Activated T-helper 1 cell treated with Interleukin-2 at 50 U/mL for 16 hours (primary cell): ENCODE data around the gene CBX4.

Experiments used
- DNase-seq: peaks from one replicate; pipeline ENCODE4 v3.0.0-alpha.2; 2020; ENCODE audit warnings: low read depth

Gene CBX4

DNA sequence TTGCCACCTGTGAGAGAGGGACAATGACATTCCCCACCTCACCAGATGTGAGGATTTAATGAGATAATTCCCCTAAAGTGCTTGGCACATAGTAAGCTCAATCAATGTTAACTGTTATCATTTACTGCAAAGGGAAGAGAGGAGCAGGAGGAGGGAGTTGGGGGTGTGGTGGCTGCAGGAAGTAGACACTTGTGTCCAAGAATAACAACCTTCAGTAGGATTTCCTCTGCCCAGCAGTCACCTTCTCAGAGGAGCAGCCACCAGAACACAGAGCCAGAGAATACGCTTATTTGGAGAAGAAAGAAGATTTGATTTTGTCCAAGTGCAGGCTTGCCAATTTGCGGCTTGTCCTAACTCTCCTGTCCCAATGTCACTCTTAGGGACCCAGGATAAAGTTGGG is 10.2 kb downstream of the CBX4 start:
- DNase-seq: no peak

DNA sequence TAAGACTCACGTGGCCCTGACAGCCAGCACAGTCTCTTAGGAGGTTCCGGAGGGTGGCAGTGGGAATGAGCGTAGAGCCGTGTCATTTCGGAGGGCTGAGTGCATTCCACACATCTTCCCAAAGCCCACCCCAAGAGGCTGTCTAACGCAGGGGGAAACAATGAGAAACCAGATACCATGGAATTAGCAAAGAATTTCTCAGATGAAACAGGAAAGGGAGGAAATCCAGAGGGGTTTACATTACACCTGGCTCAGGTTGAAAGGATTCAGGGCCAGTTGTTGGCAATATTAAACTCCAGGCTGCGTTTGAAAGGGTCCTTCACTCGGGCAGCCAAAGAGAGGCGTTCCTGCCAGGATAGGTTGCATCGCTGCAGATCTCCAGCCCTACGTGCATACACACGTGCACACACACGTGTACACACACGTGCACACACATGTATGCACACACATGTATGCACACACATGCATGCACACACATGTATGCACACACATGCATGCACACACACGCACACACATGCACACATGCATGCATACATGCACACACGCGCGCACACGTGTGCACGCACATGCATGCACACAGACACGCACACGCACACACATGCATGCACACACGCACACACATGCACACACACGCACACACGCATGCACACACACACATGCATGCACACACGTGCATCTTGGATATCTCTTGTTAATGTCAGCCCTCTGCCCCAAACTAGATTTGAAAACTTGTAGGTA is 12.2 kb downstream of the CBX4 start:
- no peak for DNase-seq

GRCh38 chr17:79826204-79826680 is 13.0 kb downstream of the CBX4 start:
- no peak for DNase-seq

DNA sequence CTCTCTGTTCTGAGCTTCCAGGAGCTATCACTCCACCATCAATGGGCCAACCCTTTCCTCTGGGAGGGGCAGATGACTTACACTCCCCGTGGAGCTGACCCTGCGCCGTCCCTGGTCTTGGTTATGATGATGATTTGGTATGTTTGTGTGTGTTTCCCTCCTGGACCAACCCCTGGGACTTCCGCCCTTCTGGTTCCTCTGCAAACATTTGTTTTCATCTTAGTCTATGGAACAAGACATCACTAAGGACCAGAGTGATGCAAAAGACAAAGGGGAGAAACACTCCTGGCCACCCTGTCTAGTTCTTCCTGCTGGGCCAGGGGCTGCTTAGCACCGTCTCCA is 13.7 kb downstream of the CBX4 start:
- DNase-seq: no peak

DNA sequence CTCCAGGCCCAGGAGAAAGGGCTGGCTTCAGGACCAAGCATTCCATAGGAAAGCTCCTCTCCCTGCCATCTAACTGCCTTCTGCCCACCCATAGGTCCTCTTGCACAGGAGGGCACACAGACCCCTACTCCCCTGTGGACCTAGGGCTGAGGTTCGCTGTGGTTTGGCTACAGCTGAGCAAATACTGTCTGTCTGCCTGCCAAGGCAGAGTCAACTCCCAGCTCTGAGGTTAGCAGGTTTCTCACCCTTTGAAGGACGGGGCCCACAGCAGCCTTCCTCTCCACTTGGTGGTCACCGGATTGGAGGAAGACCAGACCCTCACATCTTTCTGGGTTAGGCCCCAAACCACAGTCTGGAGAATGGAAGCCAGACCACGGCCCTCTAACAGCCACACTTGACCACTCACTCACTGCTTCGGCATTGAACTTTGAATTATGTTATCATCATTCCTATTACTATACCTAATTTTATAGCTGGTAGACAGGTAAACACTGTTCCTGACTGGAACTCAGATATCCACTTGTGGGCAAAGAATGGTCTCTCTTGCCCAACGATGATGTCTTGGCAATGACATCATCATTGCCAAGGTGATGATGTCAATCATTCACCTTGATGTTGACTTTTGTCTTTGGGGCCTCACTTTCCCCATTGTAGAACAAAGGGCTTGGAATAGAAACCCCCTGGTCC is 14.2 kb downstream of the CBX4 start:
- DNase-seq: no peak

DNA sequence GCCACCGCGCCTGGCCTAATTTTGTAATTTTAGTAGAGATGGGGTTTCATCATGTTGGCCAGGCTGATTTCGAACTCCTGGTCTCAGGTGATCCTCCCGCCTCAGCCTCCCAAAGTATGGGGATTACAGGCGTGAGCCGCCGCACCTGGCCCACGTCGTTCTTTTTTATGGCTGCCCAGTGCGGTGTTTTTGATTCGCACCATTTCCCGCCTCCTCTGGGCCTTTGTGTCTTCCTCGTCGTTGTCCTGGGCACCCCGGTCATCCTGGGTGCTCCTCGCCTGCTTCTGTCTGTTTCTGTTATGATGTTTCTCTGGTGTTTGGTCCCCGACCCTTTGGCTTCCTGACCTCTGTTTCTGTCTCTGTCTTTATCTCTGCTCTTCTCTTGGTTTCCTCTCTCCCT is 15.0 kb downstream of the CBX4 start:
- DNase-seq: no peak

DNA sequence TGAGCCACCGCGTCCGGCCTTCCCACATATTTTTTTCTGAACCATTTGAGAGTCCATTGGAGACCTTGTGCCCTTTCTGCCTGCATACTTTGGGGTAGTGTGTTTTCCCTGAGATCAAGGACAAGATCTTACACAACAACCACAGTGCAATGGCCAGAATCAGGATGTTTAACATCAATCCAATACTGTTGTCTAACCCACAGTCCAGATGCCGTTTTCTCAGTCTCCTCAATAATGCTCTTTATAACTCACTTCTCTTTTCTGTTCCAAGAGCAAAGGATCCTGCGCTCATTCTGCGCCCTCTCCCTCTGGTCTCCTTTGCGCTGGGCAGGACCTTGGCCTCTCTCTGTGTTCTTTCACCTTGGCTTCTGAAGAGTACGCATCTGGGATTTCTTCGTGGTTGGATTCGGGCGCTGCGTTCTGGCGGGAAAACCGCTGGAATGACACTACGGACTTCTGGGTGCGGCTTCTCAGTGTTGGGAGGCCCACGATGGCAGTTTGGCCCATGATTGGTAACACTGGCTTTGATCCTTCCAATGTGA is 16.6 kb downstream of the CBX4 start:
- DNase-seq: no peak

GRCh38 chr17:79821331-79822095 is 17.7 kb downstream of the CBX4 start:
- no peak for DNase-seq

- DNase-seq: no peak
Observed at GRCh38 chr17:79820959-79821330, 18.3 kb downstream of the CBX4 start.

DNA sequence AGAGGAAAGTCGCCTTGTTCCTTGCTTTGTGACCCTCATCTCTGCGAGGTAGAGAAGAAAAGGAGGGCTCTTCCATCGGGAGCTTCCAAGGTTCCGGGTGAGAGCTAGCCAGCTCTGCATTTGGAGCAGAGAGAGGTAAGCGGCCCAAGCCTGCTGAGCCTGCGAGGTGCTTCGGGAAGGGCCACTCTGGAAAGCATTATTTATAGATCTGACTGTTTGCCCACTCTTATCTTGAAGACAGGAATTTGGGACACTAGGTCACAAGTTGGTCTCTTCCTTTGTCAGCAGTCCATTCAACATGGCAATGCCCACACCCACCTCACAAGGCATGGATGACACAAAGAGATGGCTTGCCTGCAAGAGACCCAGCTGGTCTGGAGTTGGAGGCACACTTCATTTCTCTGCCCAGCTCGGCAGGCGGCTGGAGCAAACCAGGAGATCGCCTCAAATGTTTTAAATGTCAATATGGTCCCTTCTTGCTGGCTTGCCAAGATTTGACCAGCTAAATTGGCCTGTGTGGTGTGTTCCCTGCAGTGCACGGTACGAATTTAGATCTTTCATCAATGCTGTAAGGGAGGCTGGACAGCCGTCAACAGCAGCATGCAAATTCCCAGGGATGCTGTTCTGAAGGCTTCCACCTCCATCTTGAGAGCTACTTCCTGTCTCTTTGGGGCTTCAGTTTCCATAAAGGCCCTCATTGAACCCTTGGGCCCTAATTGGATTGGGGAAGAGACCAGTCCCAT is 19.5 kb downstream of the CBX4 start:
- no peak for DNase-seq

DNA sequence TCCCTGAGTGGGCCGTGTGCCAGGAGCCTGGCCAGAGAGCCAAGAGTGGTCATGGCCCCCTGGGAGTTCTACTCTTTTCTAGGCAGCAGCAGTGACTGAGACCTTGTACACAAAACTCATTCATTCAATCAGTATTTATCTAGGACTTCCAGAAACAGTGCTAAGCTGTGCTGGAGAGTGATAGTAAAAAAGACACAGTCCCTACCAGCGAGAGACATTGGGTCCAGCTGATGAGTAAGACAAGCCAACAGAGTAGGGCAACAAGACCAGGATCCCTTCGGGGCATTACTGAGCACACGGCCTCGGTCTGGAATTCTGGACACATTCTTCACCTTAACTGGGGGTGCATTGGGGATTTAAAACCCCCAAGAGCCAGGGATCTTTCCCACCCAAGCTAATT is 20.2 kb downstream of the CBX4 start:
- DNase-seq: no peak

GRCh38 chr17:79818026-79818758 is 21.0 kb downstream of the CBX4 start:
- DNase-seq: no peak

DNA sequence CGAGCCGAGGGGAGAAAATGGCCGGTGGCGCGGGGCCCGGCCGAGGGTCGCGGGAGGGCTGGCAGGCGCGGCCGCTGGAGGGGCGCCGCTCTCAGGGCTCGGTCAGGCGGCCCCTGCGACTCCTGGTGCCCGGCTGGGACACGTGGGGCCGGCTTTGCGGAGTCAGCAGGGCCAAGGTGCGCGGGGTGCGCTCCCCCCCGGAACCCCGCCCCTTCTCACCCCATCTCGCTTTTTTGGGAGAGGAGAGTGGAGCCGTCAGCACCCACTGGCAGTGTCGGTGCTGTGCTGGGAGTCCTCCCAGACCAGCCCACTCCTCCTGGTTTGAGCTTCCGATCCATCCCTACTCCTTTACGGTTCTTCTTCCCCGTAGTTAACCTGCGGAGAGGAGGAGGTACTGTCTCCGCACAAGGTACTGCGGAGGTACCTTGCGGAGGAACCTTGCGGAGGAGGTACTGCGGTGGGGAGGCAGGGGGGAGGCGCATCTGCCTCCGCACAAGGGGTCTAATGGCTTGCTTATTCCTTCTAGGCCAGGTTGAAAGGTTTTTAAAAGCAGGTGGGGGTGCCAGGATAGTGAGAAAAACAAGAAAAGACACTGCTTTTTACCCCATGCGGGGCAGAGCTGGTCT is 23.3 kb downstream of the CBX4 start:
- DNase-seq: no peak

- no peak for DNase-seq
Observed at GRCh38 chr17:79814974-79815835, 24.0 kb downstream of the CBX4 start.

DNA sequence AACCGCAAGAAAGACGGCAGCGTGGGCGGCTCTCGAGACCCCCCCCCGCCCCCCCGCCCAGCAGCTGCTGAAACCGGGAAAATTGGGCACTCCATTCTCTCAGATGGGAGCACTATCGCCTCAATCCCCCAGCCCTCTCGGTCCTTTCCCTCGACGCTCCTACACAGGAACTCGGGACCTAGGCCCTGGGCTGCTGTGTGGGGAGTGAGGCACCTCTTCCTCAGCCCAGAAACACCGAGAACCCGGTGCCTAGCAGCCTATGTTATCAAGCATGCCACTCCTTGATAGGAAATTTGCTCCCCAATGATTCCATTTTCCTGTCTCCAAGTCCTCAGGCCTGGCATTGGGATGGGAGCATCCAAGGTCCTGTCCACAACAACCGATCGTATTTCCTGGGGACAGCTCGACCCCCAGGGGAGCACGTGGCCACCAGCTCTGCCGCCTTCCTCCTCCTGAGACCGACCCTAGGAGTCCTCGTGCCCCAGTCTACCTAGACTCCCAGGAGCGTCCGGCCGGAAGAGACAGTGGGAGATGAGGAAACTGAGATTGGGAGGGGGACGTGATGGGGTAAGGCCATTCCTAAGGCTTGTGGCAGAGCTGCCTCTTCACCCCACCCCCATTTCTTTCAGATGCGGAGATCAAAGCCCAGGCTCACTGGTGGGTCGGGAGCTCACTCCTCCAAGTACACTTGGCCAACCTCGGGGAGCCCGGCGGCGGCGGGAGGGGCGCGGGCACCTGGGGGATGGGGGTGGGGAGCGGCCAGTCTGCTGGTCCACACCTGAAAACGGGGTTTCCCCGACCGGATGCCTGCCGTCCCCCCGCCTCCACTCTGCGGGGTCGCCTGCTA is 24.9 kb downstream of the CBX4 start:
- no peak for DNase-seq

GRCh38 chr17:79813297-79814126 is 25.7 kb downstream of the CBX4 start:
- no peak for DNase-seq

DNA sequence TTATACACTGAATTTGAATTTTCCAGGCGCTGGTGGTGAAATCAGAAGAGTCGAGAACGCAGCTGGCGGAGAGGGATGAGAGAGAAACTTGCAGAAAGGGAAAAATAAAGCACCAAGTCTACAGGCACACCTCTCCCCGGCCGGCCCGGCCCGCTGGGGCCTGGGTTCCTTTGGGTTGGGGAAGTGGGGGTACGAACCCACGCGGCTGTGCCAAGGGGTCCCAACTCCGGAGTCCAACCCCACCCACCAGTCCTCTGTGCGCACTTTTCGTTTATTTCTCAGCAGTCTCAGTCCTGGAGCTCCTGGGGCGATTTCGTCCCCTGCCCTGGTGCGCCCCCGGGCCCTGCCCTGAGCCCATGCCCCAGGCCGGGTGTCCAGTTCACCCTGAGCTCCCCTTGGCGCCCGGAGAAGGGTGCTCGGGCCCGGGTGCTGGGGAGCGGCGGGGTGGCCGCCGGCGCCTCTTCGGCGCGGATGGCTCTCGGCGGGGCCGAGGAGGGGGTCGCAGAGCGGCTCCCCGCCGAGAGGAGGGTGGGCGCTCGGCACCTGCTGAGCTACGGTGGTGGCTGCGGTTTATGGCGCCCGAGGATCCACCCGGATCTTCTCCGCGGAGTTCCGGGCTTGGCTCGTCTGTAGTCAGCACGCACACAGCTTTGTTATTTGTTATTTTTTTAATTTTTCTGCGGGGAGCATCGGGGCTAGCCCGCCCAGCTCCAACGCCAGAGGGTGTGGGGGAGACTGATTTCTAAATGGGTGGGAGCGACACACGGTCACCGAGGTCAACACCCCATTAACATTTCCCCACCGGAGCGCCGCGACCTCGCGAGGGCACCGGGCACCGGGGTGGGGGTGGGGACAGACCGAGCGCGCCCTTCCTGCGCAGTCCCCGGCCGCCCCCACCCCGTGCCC is 26.6 kb downstream of the CBX4 start:
- no peak for DNase-seq
